Stimulated activated CD4-positive, alpha-beta T cell treated with anti-CD3 and anti-CD28 coated beads, Interleukin-15, amount 100 ng/mL, for 24 hours (primary cell): ENCODE data around the gene NFYA.

ENCODE experiments used
- DNase-seq: peaks from one replicate; pipeline ENCODE4 v3.0.0-alpha.2; 2020

NFYA gene

GRCh38 chr6:41047306-41047705 lies 25.5 kb upstream of the NFYA start:
- no peak for DNase-seq

GRCh38 chr6:41047745-41048732 lies 24.7 kb upstream of the NFYA start:
- no peak for DNase-seq

- no peak for DNase-seq
Observed at GRCh38 chr6:41049521-41049920, 23.3 kb upstream of the NFYA start.

- DNase-seq: no peak
Observed at GRCh38 chr6:41049955-41050354, 22.8 kb upstream of the NFYA start.

- no peak for DNase-seq
Observed at GRCh38 chr6:41050536-41050935, 22.2 kb upstream of the NFYA start.

GRCh38 chr6:41051873-41052272 lies 20.9 kb upstream of the NFYA start:
- DNase-seq: no peak

- no peak for DNase-seq
Observed at GRCh38 chr6:41053041-41053440, 19.7 kb upstream of the NFYA start, which contains the start of gene APOBEC2. TSS of gene APOBEC2 (plus strand) at chr6:41053202. CDS start at chr6:41053348, 146 bp downstream.

- DNase-seq: no peak
Observed at GRCh38 chr6:41054511-41054910, 18.3 kb upstream of the NFYA start.

- no peak for DNase-seq
Observed at GRCh38 chr6:41055149-41055548, 17.6 kb upstream of the NFYA start.

- no peak for DNase-seq
Observed at GRCh38 chr6:41056768-41057490, 15.8 kb upstream of the NFYA start.

GRCh38 chr6:41058783-41059181 lies 14.0 kb upstream of the NFYA start:
- DNase-seq: no peak

- no peak for DNase-seq
Observed at GRCh38 chr6:41059556-41059955, 13.2 kb upstream of the NFYA start.

GRCh38 chr6:41061196-41061726 lies 11.5 kb upstream of the NFYA start:
- DNase-seq: no peak

- no peak for DNase-seq
Observed at GRCh38 chr6:41062056-41062455, 10.7 kb upstream of the NFYA start.

GRCh38 chr6:41063884-41064285 lies 8.9 kb upstream of the NFYA start:
- no peak for DNase-seq

- no peak for DNase-seq
Observed at GRCh38 chr6:41064841-41065240, 7.9 kb upstream of the NFYA start.

GRCh38 chr6:41065550-41066026 lies 7.2 kb upstream of the NFYA start:
- DNase-seq: no peak

- peak; percentile 72 for DNase-seq
Observed at GRCh38 chr6:41066867-41067304, 5.9 kb upstream of the NFYA start.

GRCh38 chr6:41071501-41071922 lies 1.3 kb upstream of the NFYA start:
- peak; percentile 81 for DNase-seq

- DNase-seq: peak; percentile 100
Observed at GRCh38 chr6:41071923-41072835, 595 bp upstream of the NFYA start, which contains the start of gene OARD1. TSS of gene OARD1 (minus strand) at chr6:41072356. CDS start at chr6:41071634, 722 bp downstream.

- peak; percentile 88 for DNase-seq
Observed at GRCh38 chr6:41073203-41073967, 611 bp downstream of the NFYA start.
